Fibroblast of the aortic adventitia (primary cell): ENCODE data around the gene STK39. TPM values are rescaled to one million over a fixed set of nuclear protein-coding genes. Genes with fewer than 3 reads are reported as not detected.
"Not testable (repeated sequence)": the region's sequence is repeated elsewhere in the genome, so short reads cannot be mapped to it uniquely, and the experiment has no call there.

Experiments used
- DNase-seq: peaks from one replicate; pipeline ENCODE4 v3.0.0-alpha.2; 2010; ENCODE audit warnings: low read depth
- H3K4me3 ChIP-seq: 2 replicates; pipeline ENCODE4 v1.5.1; 2011; ENCODE audit warnings: low read depth, mild to moderate bottlenecking, control low read depth, low read length, moderate library complexity
- CTCF ChIP-seq: IDR thresholded peaks from 2 replicates; pipeline ENCODE4 v1.5.1; 2011; ENCODE audit warnings: mild to moderate bottlenecking, low read length, control low read depth, inconsistent platforms; ENCODE audit not compliant: insufficient read depth
- total RNA-seq: library from RNA; depleted of rRNA; stranded (reverse); fragments of >200 nt; gene quantifications from 2 replicates; pipeline ENCODE4 v1.2.3, GENCODE V29; 2012; ENCODE audit warnings: low replicate concordance

Gene STK39
- total RNA-seq, 1 donor: 31.0 TPM

DNA sequence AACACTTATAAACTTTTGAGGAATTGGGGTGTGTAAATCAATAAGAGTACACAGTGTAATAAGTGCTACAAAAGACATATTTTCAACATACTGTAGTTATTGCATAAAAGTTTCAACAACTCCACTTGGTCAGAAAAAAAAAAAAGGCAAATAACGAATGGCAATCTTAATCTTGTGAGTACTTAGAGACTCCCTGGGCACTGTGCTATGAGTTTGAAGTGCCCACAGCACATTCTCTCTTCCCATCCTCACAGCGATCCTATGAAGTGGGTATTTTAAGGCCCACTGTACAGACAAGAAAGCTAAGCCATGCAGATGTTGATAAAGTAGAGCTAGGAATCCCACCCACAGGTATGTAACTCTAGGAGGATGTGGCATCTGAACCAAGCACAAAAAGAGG, 112.3 kb downstream of the STK39 start:
- no peak overlapping the region for H3K4me3 ChIP-seq
- no peak for TF ChIP-seq CTCF
- no peak for DNase-seq

- no peak for DNase-seq
- no peak for TF ChIP-seq CTCF
- H3K4me3 ChIP-seq: no peak overlapping the region
Measured at GRCh38 chr2:168134485-168134884, 112.9 kb downstream of the STK39 start.

DNA sequence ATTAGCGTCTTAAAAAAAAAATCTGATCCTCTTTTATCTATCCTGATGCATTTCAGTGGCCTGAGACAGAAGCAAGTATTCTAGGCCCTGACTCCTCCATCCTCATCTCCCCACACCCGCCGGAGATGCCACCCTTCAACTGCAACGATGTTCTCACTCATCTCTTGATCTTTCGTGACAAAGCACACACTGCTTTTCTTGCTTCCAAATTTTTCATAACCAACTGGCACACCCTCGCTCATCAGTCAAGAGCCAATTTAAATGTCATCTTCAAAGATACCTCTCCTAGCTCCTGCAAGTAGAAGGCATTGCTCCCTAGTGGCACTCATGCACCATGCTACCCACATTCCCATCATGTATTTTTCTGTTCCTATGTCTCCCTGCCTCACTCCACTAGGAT, 115.0 kb downstream of the STK39 start:
- TF ChIP-seq CTCF: no peak
- DNase-seq: no peak
- H3K4me3 ChIP-seq: no peak overlapping the region

- TF ChIP-seq CTCF: no peak
- no peak for DNase-seq
- no peak overlapping the region for H3K4me3 ChIP-seq
Measured at GRCh38 chr2:168130346-168130745, 117.0 kb downstream of the STK39 start.

DNA sequence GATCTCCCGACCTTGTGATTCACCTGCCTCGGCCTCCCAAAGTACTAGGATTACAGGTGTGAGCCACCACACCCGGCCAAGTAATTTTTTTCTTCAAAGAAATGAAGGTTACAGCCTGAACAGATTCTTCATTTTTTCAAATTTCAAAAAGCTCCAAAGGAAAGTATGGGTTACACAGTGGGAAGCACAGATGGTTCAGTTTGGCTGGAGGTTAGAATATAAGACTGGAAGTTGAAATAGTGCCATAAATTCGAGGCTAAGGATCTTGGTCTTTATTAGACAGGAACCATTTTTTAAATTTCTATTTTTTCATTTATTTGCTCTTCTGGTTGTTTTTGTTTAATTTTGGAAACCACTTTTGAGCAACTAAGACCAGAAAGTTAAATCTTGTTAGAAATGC, 120.0 kb downstream of the STK39 start:
- H3K4me3 ChIP-seq: no peak overlapping the region
- TF ChIP-seq CTCF: no peak
- DNase-seq: no peak

DNA sequence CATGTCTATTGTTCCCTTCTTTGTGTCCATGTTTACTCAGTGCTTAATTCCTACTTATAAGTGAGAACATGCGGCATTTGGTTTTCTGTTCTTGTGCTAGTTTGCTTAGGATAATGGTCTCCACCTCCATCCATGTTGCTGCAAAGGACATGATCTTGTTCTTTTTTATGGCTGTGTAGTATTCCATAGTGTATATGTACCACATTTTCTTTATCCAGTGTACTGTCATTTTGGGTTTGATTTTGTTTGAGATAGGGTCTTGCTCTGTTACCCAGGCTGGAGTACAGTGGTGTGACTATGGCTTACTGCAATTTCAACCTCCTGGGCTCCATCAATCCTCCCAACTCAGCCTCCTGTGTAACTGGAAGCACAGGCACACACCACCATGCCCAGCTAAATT, 125.2 kb downstream of the STK39 start:
- not testable (repeated sequence) for DNase-seq, H3K4me3 ChIP-seq

GRCh38 chr2:168120730-168121129, 126.7 kb downstream of the STK39 start:
- no peak for TF ChIP-seq CTCF
- DNase-seq: no peak
- no peak overlapping the region for H3K4me3 ChIP-seq
